H4 (cell line): ENCODE results near the gene SNCB. TPM values are rescaled to one million over a fixed set of nuclear protein-coding genes. Genes with fewer than 3 reads are reported as not detected.
"Not testable (repeated sequence)": the region's sequence is repeated elsewhere in the genome, so short reads cannot be mapped to it uniquely, and the experiment has no call there.

Experiments
- DNase-seq: peaks from one replicate; pipeline ENCODE4 v3.0.0-alpha.2; 2015; ENCODE audit warnings: low spot score
- total RNA-seq: library from RNA; depleted of rRNA; stranded (reverse); fragments of >200 nt; shearing (Covaris generic); gene quantifications from 2 replicates; pipeline ENCODE4 v1.2.3, GENCODE V29; 2014

SNCB gene
- total RNA-seq, 1 experiment from 2014 or later = 0.48 TPM

- DNase-seq = no peak
Observed at GRCh38 chr5:176624142-176624541, 6.2 kb downstream of the SNCB start.

GRCh38 chr5:176621661-176622079, 8.7 kb downstream of the SNCB start:
- DNase-seq = peak; percentile 58

GRCh38 chr5:176620333-176620981, 9.9 kb downstream of the SNCB start:
- no peak for DNase-seq

GRCh38 chr5:176619569-176620332, 10.6 kb downstream of the SNCB start:
- no peak for DNase-seq

GRCh38 chr5:176619203-176619568, 11.1 kb downstream of the SNCB start:
- DNase-seq = peak; percentile 56

GRCh38 chr5:176618783-176619182, 11.6 kb downstream of the SNCB start:
- DNase-seq = no peak

- no peak for DNase-seq
Observed at GRCh38 chr5:176616511-176616910, 13.8 kb downstream of the SNCB start.

GRCh38 chr5:176614805-176615478, 15.4 kb downstream of the SNCB start:
- peak; percentile 69 for DNase-seq

GRCh38 chr5:176612855-176613254, 17.5 kb downstream of the SNCB start:
- no peak for DNase-seq

- DNase-seq = no peak
Observed at GRCh38 chr5:176612008-176612407, 18.3 kb downstream of the SNCB start.

- peak; percentile 90 for DNase-seq
Observed at GRCh38 chr5:176611435-176611834, 18.9 kb downstream of the SNCB start.

GRCh38 chr5:176610435-176610773, 19.9 kb downstream of the SNCB start:
- DNase-seq = no peak

- peak; percentile 59 for DNase-seq
Observed at GRCh38 chr5:176609724-176610434, 20.5 kb downstream of the SNCB start, which contains the start of gene GPRIN1. Gene GPRIN1 (minus strand): TSS chr5:176610156. CDS start chr5:176599834, 10,322 bp downstream.

- DNase-seq = no peak
Observed at GRCh38 chr5:176608937-176609723, 21.2 kb downstream of the SNCB start.

GRCh38 chr5:176608142-176608705, 22.1 kb downstream of the SNCB start:
- no peak for DNase-seq

GRCh38 chr5:176606875-176607274, 23.5 kb downstream of the SNCB start:
- no peak for DNase-seq

GRCh38 chr5:176606032-176606431, 24.3 kb downstream of the SNCB start:
- DNase-seq = no peak

- DNase-seq = no peak
Observed at GRCh38 chr5:176603091-176603490, 27.2 kb downstream of the SNCB start.

GRCh38 chr5:176601901-176602482, 28.3 kb downstream of the SNCB start:
- no peak for DNase-seq

- DNase-seq = not testable (repeated sequence)
Observed at GRCh38 chr5:176599749-176600430, 30.4 kb downstream of the SNCB start.
